Measurements from ENCODE around the gene CPEB2. TPM values are rescaled to one million over a fixed set of nuclear protein-coding genes. Genes with fewer than 3 reads are reported as not detected.

Gene CPEB2
- total RNA-seq, 1 donor from 2014 or later: 13.0 TPM

DNA sequence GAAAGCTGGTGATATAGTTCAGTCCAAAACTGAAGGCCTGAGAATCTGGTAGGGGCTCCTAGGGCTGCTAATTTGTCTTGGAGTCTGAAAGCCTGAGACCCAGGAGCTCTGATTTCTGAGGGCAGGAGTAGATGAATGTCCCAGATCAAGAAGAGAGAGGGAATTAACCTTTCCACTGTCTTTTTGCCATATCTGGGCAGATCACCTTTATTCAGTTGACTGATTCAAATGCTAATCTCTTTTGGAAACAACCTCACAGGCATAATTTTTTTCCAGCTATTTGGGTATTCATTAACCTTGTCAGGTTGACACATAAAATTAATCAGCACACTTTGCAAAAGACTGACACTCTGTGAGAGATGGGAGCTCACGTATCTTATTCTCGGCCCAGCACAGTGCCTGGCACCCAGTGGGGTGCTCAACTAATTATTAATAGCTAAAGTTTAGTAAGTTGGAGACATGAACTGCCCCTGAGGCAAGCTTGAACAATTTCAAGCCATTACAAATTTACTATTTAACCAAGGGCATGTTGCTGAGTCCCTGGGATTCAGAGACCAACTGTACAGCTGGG, 114.3 kb downstream of the CPEB2 start:
- H3K27me3 ChIP-seq (ENCODE audit: control insufficient read depth, insufficient read depth, low read length): no peaks in the 10 kb centered on the region
- no peak for DNase-seq (ENCODE audit: low read depth)
- H3K36me3 ChIP-seq (ENCODE audit: control insufficient read depth, insufficient read depth, low read length): no peaks in the 10 kb centered on the region
- no peak overlapping the region for H3K4me3 ChIP-seq (ENCODE audit: low read depth, low read length)
- TF ChIP-seq, protein P1, sequence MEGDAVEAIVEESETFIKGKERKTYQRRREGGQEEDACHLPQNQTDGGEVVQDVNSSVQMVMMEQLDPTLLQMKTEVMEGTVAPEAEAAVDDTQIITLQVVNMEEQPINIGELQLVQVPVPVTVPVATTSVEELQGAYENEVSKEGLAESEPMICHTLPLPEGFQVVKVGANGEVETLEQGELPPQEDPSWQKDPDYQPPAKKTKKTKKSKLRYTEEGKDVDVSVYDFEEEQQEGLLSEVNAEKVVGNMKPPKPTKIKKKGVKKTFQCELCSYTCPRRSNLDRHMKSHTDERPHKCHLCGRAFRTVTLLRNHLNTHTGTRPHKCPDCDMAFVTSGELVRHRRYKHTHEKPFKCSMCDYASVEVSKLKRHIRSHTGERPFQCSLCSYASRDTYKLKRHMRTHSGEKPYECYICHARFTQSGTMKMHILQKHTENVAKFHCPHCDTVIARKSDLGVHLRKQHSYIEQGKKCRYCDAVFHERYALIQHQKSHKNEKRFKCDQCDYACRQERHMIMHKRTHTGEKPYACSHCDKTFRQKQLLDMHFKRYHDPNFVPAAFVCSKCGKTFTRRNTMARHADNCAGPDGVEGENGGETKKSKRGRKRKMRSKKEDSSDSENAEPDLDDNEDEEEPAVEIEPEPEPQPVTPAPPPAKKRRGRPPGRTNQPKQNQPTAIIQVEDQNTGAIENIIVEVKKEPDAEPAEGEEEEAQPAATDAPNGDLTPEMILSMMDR (IDR thresholded peaks at IDR 0.05; ENCODE audit: insufficient read depth, low read length, poor library complexity, severe bottlenecking): no peak

DNA sequence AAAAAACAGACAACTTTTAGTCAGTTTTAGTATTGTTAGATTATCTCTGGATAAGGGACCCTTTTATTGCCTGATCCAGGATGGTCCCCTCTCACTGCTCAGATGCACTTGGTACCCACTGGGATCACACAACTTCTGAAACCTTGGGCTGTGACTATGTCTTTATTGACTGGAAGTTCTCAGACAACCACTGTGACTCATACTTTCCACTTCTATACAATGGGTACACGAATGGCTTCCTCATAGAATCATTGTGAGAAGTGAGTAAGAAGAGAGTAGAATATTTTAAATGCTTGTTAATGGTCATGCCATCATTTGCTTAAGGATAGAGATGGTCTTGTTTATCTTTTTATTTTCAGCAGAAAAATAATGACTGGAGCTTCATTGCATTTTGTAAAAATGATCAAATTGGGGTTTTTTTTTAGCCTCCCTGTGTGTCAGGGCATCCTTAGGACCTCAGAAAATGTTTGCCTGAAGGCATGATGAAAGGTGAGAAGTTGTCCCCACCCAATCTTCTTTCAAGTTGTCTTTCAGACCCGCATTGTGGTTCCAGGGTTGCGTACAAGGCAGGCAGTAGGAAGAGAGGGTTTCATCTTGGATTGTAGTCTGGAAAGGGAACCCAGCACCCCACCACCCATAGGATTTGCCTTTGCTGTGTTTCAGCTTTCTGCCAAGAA, 115.1 kb downstream of the CPEB2 start:
- no peaks in the 10 kb centered on the region for H3K36me3 ChIP-seq (ENCODE audit: control insufficient read depth, insufficient read depth, low read length)
- no peaks in the 10 kb centered on the region for H3K27me3 ChIP-seq (ENCODE audit: control insufficient read depth, insufficient read depth, low read length)
- H3K4me3 ChIP-seq (ENCODE audit: low read depth, low read length): no peak overlapping the region
- no peak for DNase-seq (ENCODE audit: low read depth)
- TF ChIP-seq, protein P1 (IDR thresholded peaks at IDR 0.05; ENCODE audit: insufficient read depth, low read length, poor library complexity, severe bottlenecking): no peak

GRCh38 chr4:15118292-15118691, 116.0 kb downstream of the CPEB2 start:
- no peak overlapping the region for H3K4me3 ChIP-seq (ENCODE audit: low read depth, low read length)

More at GRCh38 chr4:15118292-15118691, 116.0 kb downstream of the CPEB2 start:
- no peak for DNase-seq (ENCODE audit: low read depth)
- TF ChIP-seq, protein P1 (IDR thresholded peaks at IDR 0.05; ENCODE audit: insufficient read depth, low read length, poor library complexity, severe bottlenecking): no peak
- no peaks in the 10 kb centered on the region for H3K27me3 ChIP-seq (ENCODE audit: control insufficient read depth, insufficient read depth, low read length)
- no peaks in the 10 kb centered on the region for H3K36me3 ChIP-seq (ENCODE audit: control insufficient read depth, insufficient read depth, low read length)

Data from kidney epithelial cell (primary cell).